Mucosa of rectum (tissue), 2 donors: ENCODE measurements around the gene FAM124A.

Experiments
- H3K27ac ChIP-seq, 2 donors: one replicate each; pipeline ENCODE4 v1.7.0; 2013; ENCODE audit warnings: inconsistent platforms in 2 of 2, low read depth in 2 of 2, low read length in 2 of 2
- H3K27me3 ChIP-seq, 2 donors: one replicate each; pipeline ENCODE4 v1.7.0; 2013; ENCODE audit warnings: low read length in 2 of 2; ENCODE audit not compliant: control insufficient read depth in 2 of 2, insufficient read depth in 2 of 2
- H3K36me3 ChIP-seq, 2 donors: one replicate each; pipeline ENCODE4 v1.7.0; 2013; ENCODE audit warnings: low read length in 2 of 2; ENCODE audit not compliant: control insufficient read depth in 2 of 2, insufficient read depth in 2 of 2
- H3K4me1 ChIP-seq, 2 donors: one replicate each; pipeline ENCODE4 v1.7.0; 2013; ENCODE audit warnings: low read length in 2 of 2, mild to moderate bottlenecking in 1 of 2; ENCODE audit not compliant: control insufficient read depth in 2 of 2, insufficient read depth in 2 of 2
- H3K4me3 ChIP-seq, 2 donors: one replicate each; pipeline ENCODE4 v1.7.0; 2013; ENCODE audit warnings: low read length in 2 of 2
- H3K9ac ChIP-seq, 2 donors: one replicate each; pipeline ENCODE4 v1.7.0; 2013; ENCODE audit warnings: low read length in 2 of 2, low read depth in 1 of 2, mild to moderate bottlenecking in 1 of 2
- H3K9me3 ChIP-seq, 2 donors: one replicate each; pipeline ENCODE4 v1.7.0; 2013; ENCODE audit warnings: low read length in 2 of 2; ENCODE audit not compliant: control insufficient read depth in 2 of 2
- donor health status: healthy.
- donor health status: Normal muscosa, but diverticular disease.

The FAM124A gene

GRCh38 chr13:51298812-51299211 lies 76.6 kb downstream of the FAM124A start:
- Histone ChIP-seq H3K36me3 (no peaks in the 10 kb centered on the region), H3K9ac (no peak overlapping the region), H3K4me3 (no peak overlapping the region), H3K27ac (no peak overlapping the region), H3K4me1 (no peaks in the 10 kb centered on the region), H3K27me3 (no peaks in the 10 kb centered on the region), H3K9me3 (no peaks in the 10 kb centered on the region)

GRCh38 chr13:51303063-51303552 lies 80.9 kb downstream of the FAM124A start:
- Histone ChIP-seq H3K27me3 (no peaks in the 10 kb centered on the region), H3K9ac (no peak overlapping the region), H3K4me3 (no peak overlapping the region), H3K4me1 (no peaks in the 10 kb centered on the region), H3K27ac (no peak overlapping the region), H3K36me3 (no peaks in the 10 kb centered on the region), H3K9me3 (no peaks in the 10 kb centered on the region)

GRCh38 chr13:51303882-51304281 lies 81.7 kb downstream of the FAM124A start:
- H3K27me3 ChIP-seq: no peaks in the 10 kb centered on the region
- no peaks in the 10 kb centered on the region for H3K36me3 ChIP-seq

GRCh38 chr13:51305271-51305967 lies 83.2 kb downstream of the FAM124A start:
- H3K4me3 ChIP-seq: no peak overlapping the region
- no peaks in the 10 kb centered on the region for H3K9me3 ChIP-seq
- no peak overlapping the region for H3K27ac ChIP-seq
- no peaks in the 10 kb centered on the region for H3K27me3 ChIP-seq
- H3K36me3 ChIP-seq: no peaks in the 10 kb centered on the region
- H3K4me1 ChIP-seq: no peaks in the 10 kb centered on the region
- no peak overlapping the region for H3K9ac ChIP-seq

More at GRCh38 chr13:51303882-51304281, 81.7 kb downstream of the FAM124A start:
- Histone ChIP-seq H3K9ac (no peak overlapping the region), H3K4me3 (no peak overlapping the region), H3K4me1 (no peaks in the 10 kb centered on the region), H3K9me3 (no peaks in the 10 kb centered on the region), H3K27ac (no peak overlapping the region)

- no peaks in the 10 kb centered on the region for H3K27me3 ChIP-seq
- H3K9me3 ChIP-seq: no peaks in the 10 kb centered on the region
- no peaks in the 10 kb centered on the region for H3K36me3 ChIP-seq
- H3K9ac ChIP-seq: no peak overlapping the region
- no peak overlapping the region for H3K27ac ChIP-seq
- no peak overlapping the region for H3K4me3 ChIP-seq
- H3K4me1 ChIP-seq: no peaks in the 10 kb centered on the region
Observed at GRCh38 chr13:51308781-51309180, 86.6 kb downstream of the FAM124A start.

GRCh38 chr13:51311231-51311630 lies 89.0 kb downstream of the FAM124A start:
- Histone ChIP-seq H3K27ac (no peak overlapping the region), H3K9ac (no peak overlapping the region), H3K27me3 (no peaks in the 10 kb centered on the region), H3K9me3 (no peaks in the 10 kb centered on the region), H3K4me3 (no peak overlapping the region), H3K36me3 (no peaks in the 10 kb centered on the region), H3K4me1 (no peaks in the 10 kb centered on the region)

- no peaks in the 10 kb centered on the region for H3K27me3 ChIP-seq
- H3K4me3 ChIP-seq: no peak overlapping the region
- H3K9me3 ChIP-seq: no peaks in the 10 kb centered on the region
- H3K9ac ChIP-seq: no peak overlapping the region
- no peaks in the 10 kb centered on the region for H3K4me1 ChIP-seq
- H3K27ac ChIP-seq: no peak overlapping the region
- no peaks in the 10 kb centered on the region for H3K36me3 ChIP-seq
Observed at GRCh38 chr13:51311957-51312520, 89.8 kb downstream of the FAM124A start.

DNA sequence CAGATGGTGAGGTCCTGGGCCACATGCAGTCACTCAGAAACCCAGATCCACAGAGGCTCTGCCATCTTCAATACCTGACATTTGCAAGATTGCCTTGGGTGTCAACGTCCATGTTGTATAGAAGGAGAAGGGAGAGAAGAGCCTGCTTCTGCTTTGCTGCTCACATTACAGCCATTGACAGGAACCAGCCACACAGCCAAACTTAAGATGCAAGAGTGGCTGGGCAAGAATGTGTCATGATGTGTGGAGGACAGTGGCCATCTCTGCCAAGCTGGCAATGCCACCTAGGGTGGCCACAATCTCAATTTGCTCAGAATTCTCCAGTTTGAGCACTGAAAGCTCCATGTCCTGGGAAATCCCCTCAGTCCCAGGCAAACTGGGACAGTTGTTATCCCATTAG lies 91.4 kb downstream of the FAM124A start:
- no peaks in the 10 kb centered on the region for H3K27me3 ChIP-seq
- no peak overlapping the region for H3K9ac ChIP-seq
- no peaks in the 10 kb centered on the region for H3K36me3 ChIP-seq
- no peak overlapping the region for H3K4me3 ChIP-seq
- H3K9me3 ChIP-seq: no peaks in the 10 kb centered on the region
- H3K27ac ChIP-seq: no peak overlapping the region
- H3K4me1 ChIP-seq: no peaks in the 10 kb centered on the region

DNA sequence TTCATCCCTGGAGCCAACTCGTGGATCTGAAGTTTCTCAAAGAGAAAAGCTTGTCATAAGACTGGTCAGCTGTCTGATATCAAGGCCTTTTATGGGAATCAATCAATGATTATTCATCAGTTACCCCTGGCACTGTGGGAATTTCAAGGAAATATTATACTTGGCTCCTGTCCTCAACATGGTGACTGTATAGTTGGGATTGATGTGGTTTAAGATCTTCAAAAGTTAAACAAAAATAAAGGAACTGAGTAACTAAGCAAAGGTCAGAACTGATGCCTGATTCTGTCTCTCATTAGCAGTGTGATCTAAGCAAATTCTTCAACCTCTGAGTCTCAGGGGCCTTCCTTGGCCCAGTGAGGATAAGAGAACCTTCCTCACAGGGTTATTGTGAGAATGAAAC lies 95.1 kb downstream of the FAM124A start:
- no peaks in the 10 kb centered on the region for H3K9me3 ChIP-seq
- no peaks in the 10 kb centered on the region for H3K27me3 ChIP-seq
- H3K36me3 ChIP-seq: no peaks in the 10 kb centered on the region
- no peak overlapping the region for H3K4me3 ChIP-seq
- no peaks in the 10 kb centered on the region for H3K4me1 ChIP-seq
- H3K27ac ChIP-seq: no peak overlapping the region
- no peak overlapping the region for H3K9ac ChIP-seq

- Histone ChIP-seq H3K36me3 (no peaks in the 10 kb centered on the region), H3K9ac (no peak overlapping the region), H3K4me3 (no peak overlapping the region), H3K27ac (no peak overlapping the region), H3K4me1 (no peaks in the 10 kb centered on the region), H3K27me3 (no peaks in the 10 kb centered on the region), H3K9me3 (no peaks in the 10 kb centered on the region)
Observed at GRCh38 chr13:51318015-51318414, 95.8 kb downstream of the FAM124A start.
